ENCODE data around the gene POSTN.

POSTN gene

GRCh38 chr13:37617173-37617572 is 18.6 kb upstream of the POSTN start:
- H3K27me3 ChIP-seq = no peaks in the 10 kb centered on the region
- no peak overlapping the region for H3K4me3 ChIP-seq (ENCODE audit: low read depth in 1 of 2, low read length in 1 of 2)
- no peak overlapping the region for H3K27ac ChIP-seq
- H3K9me3 ChIP-seq = no peaks in the 10 kb centered on the region
- no peaks in the 10 kb centered on the region for H3K4me1 ChIP-seq (ENCODE audit: control insufficient read depth in 1 of 2, insufficient read depth in 1 of 2, low read depth in 1 of 2, low read length in 1 of 2)
- no peaks in the 10 kb centered on the region for H3K36me3 ChIP-seq
- TF ChIP-seq CTCF (IDR thresholded peaks at IDR 0.05) = no peak

GRCh38 chr13:37616131-37616530 is 17.6 kb upstream of the POSTN start:
- no peaks in the 10 kb centered on the region for H3K36me3 ChIP-seq
- no peaks in the 10 kb centered on the region for H3K27me3 ChIP-seq
- TF ChIP-seq CTCF (IDR thresholded peaks at IDR 0.05) = no peak
- H3K9me3 ChIP-seq = no peaks in the 10 kb centered on the region
- no peak overlapping the region for H3K27ac ChIP-seq
- no peaks in the 10 kb centered on the region for H3K4me1 ChIP-seq (ENCODE audit: control insufficient read depth in 1 of 2, insufficient read depth in 1 of 2, low read depth in 1 of 2, low read length in 1 of 2)
- no peak overlapping the region for H3K4me3 ChIP-seq (ENCODE audit: low read depth in 1 of 2, low read length in 1 of 2)

GRCh38 chr13:37615276-37615675 is 16.7 kb upstream of the POSTN start:
- TF ChIP-seq CTCF (IDR thresholded peaks at IDR 0.05) = no peak
- Histone ChIP-seq H3K4me3 (ENCODE audit: low read depth in 1 of 2, low read length in 1 of 2) (no peak overlapping the region), H3K4me1 (ENCODE audit: control insufficient read depth in 1 of 2, insufficient read depth in 1 of 2, low read depth in 1 of 2, low read length in 1 of 2) (no peaks in the 10 kb centered on the region), H3K27ac (no peak overlapping the region), H3K9me3 (no peaks in the 10 kb centered on the region), H3K36me3 (no peaks in the 10 kb centered on the region), H3K27me3 (no peaks in the 10 kb centered on the region)

GRCh38 chr13:37613638-37614037 is 15.1 kb upstream of the POSTN start:
- H3K27me3 ChIP-seq = no peaks in the 10 kb centered on the region
- TF ChIP-seq CTCF (IDR thresholded peaks at IDR 0.05) = no peak
- no peaks in the 10 kb centered on the region for H3K36me3 ChIP-seq
- H3K4me3 ChIP-seq (ENCODE audit: low read depth in 1 of 2, low read length in 1 of 2) = no peak overlapping the region
- no peak overlapping the region for H3K27ac ChIP-seq
- no peaks in the 10 kb centered on the region for H3K9me3 ChIP-seq
- H3K4me1 ChIP-seq (ENCODE audit: control insufficient read depth in 1 of 2, insufficient read depth in 1 of 2, low read depth in 1 of 2, low read length in 1 of 2) = no peaks in the 10 kb centered on the region

- no peak overlapping the region for H3K27ac ChIP-seq
- H3K9me3 ChIP-seq = no peaks in the 10 kb centered on the region
- TF ChIP-seq CTCF (IDR thresholded peaks at IDR 0.05) = no peak
- no peaks in the 10 kb centered on the region for H3K36me3 ChIP-seq
- H3K4me1 ChIP-seq (ENCODE audit: control insufficient read depth in 1 of 2, insufficient read depth in 1 of 2, low read depth in 1 of 2, low read length in 1 of 2) = no peaks in the 10 kb centered on the region
- H3K27me3 ChIP-seq = no peaks in the 10 kb centered on the region
- no peak overlapping the region for H3K4me3 ChIP-seq (ENCODE audit: low read depth in 1 of 2, low read length in 1 of 2)
Measured at GRCh38 chr13:37613236-37613635, 14.7 kb upstream of the POSTN start.

GRCh38 chr13:37608750-37609339 is 10.3 kb upstream of the POSTN start:
- no peaks in the 10 kb centered on the region for H3K27me3 ChIP-seq
- no peaks in the 10 kb centered on the region for H3K9me3 ChIP-seq
- H3K4me3 ChIP-seq (ENCODE audit: low read depth in 1 of 2, low read length in 1 of 2) = no peak overlapping the region
- no peaks in the 10 kb centered on the region for H3K36me3 ChIP-seq
- no peaks in the 10 kb centered on the region for H3K4me1 ChIP-seq (ENCODE audit: control insufficient read depth in 1 of 2, insufficient read depth in 1 of 2, low read depth in 1 of 2, low read length in 1 of 2)
- H3K27ac ChIP-seq = no peak overlapping the region
- no peak for TF ChIP-seq CTCF (IDR thresholded peaks at IDR 0.05)
